H1 (cell line): ENCODE results near the gene GSG1L2. TPM values are rescaled to one million over a fixed set of nuclear protein-coding genes. Genes with fewer than 3 reads are reported as not detected.

ENCODE experiments used
- CTCF ChIA-PET: fragments of 300-600 bp; sonication (Branson Sonifier 250); formaldehyde crosslinking; loops from one replicate; lab custom pipeline; 2021; ENCODE audit not compliant: partially characterized antibody; lab: Charles Lee
- POLR2A ChIA-PET: fragments of 300-600 bp; sonication (Branson Sonifier 250); formaldehyde crosslinking; loops from one replicate; lab custom pipeline; 2021; ENCODE audit warnings: inconsistent platforms; ENCODE audit not compliant: partially characterized antibody; lab: Charles Lee
- DNase-seq, 2 experiments: peaks; one replicate each; pipeline versions ENCODE4 v3.0.0 to v3.0.0-alpha.2; 2010 to 2022; ENCODE audit warnings: low spot score in 2 of 2, low read depth in 1 of 2, mixed read lengths in 1 of 2
- FAIRE-seq: peaks from 2 replicates; lab custom pipeline; 2011; peaks lifted over from hg19 to GRCh38; lab: Jason Lieb, UNC
- H2AFZ ChIP-seq: 2 replicates; pipeline ENCODE4 v1.8.1; 2012; ENCODE audit warnings: low read length, inconsistent platforms
- H2AK5ac ChIP-seq: 2 replicates; pipeline ENCODE4 v1.6.1; 2013; ENCODE audit warnings: low read depth, low read length
- H2BK120ac ChIP-seq: replicated peaks from 2 replicates; pipeline ENCODE3; 2013; ENCODE audit warnings: low read depth, low read length, inconsistent platforms
- H2BK12ac ChIP-seq: 2 replicates; pipeline ENCODE4 v1.6.1; 2013; ENCODE audit warnings: low read depth, low read length
- H2BK15ac ChIP-seq: 2 replicates; pipeline ENCODE4 v1.6.1; 2013; ENCODE audit warnings: low read length
- H2BK20ac ChIP-seq: 2 replicates; pipeline ENCODE4 v1.6.1; 2013; ENCODE audit warnings: low read length
- H2BK5ac ChIP-seq: 2 replicates; pipeline ENCODE4 v1.6.1; 2013; ENCODE audit warnings: low read depth, low read length
- H3K14ac ChIP-seq: 2 replicates; pipeline ENCODE4 v1.6.1; 2013; ENCODE audit warnings: inconsistent platforms; ENCODE audit not compliant: insufficient read length
- H3K18ac ChIP-seq: 2 replicates; pipeline ENCODE4 v1.6.1; 2013; ENCODE audit warnings: low read length; ENCODE audit errors: extremely low read depth
- H3K23ac ChIP-seq: 2 replicates; pipeline ENCODE4 v1.6.1; 2013; ENCODE audit warnings: inconsistent platforms; ENCODE audit not compliant: insufficient read length
- H3K23me2 ChIP-seq: 2 replicates; pipeline ENCODE4 v1.6.1; 2013; ENCODE audit warnings: low read depth, low read length
- H3K27ac ChIP-seq: 2 replicates; pipeline ENCODE4 v1.6.1; 2011; ENCODE audit warnings: low read depth, low read length, inconsistent platforms
- H3K27me3 ChIP-seq, 4 experiments: replicated peaks in 1 of 4; 1 replicate in 1 of 4; 2 replicates in 3 of 4; pipeline versions ENCODE4 v1.6.1 to v1.8.1; 2011 to 2013; ENCODE audit warnings: low read length in 3 of 4, mild to moderate bottlenecking in 3 of 4, inconsistent platforms in 2 of 4, mixed read lengths in 2 of 4, moderate library complexity in 1 of 4; ENCODE audit not compliant: control insufficient read depth in 3 of 4, insufficient read depth in 3 of 4; ENCODE audit errors: extremely low read depth in 1 of 4
- H3K36me3 ChIP-seq, 4 experiments: 2 replicates each; pipeline versions ENCODE4 v1.6.1 to v1.8.1; 2011 to 2013; ENCODE audit warnings: mild to moderate bottlenecking in 4 of 4, low read length in 3 of 4, moderate library complexity in 2 of 4, control low read depth in 1 of 4, inconsistent platforms in 1 of 4; ENCODE audit not compliant: insufficient read depth in 4 of 4, control insufficient read depth in 2 of 4
- H3K4ac ChIP-seq: replicated peaks from 2 replicates; pipeline ENCODE3; 2013; ENCODE audit warnings: low read length, low read depth, mixed read lengths, inconsistent platforms; ENCODE audit not compliant: insufficient read length
- H3K4me1 ChIP-seq, 4 experiments: replicated peaks in 1 of 4; 1 replicate in 1 of 4; 2 replicates in 3 of 4; pipeline versions ENCODE4 v1.6.1 to v1.8.1; 2011 to 2013; ENCODE audit warnings: low read length in 3 of 4, inconsistent platforms in 2 of 4, mixed read lengths in 1 of 4; ENCODE audit not compliant: insufficient read depth in 4 of 4, control insufficient read depth in 3 of 4
- H3K4me2 ChIP-seq, 2 experiments: 2 replicates each; pipeline versions ENCODE4 v1.6.1 to v1.8.1; 2011 to 2013; ENCODE audit warnings: low read depth in 2 of 2, low read length in 2 of 2, control low read depth in 1 of 2, inconsistent platforms in 1 of 2, mild to moderate bottlenecking in 1 of 2; ENCODE audit not compliant: insufficient read depth in 1 of 2
- H3K4me3 ChIP-seq, 4 experiments: fragments of 200-600, 300-600 bp in 1 of 4; sonication (generic), shearing (Covaris generic), sonication (Bioruptor Twin) in 1 of 4; 2 replicates each; pipeline versions ENCODE4 v1.5.1 to v1.8.1; 2011 to 2016; ENCODE audit warnings: low read length in 4 of 4, low read depth in 3 of 4, control low read depth in 2 of 4, inconsistent platforms in 2 of 4, mild to moderate bottlenecking in 2 of 4, mixed read lengths in 1 of 4, moderate library complexity in 1 of 4; ENCODE audit not compliant: insufficient read depth in 2 of 4; ENCODE audit errors: extremely low read depth in 1 of 4
- H3K56ac ChIP-seq: replicated peaks from 2 replicates; pipeline ENCODE3; 2013; ENCODE audit warnings: low read depth, mild to moderate bottlenecking, mixed read lengths, low read length, inconsistent platforms; ENCODE audit not compliant: insufficient read length
- H3K79me1 ChIP-seq: 2 replicates; pipeline ENCODE4 v1.6.1; 2013; ENCODE audit warnings: low read depth, low read length, control low read depth
- H3K79me2 ChIP-seq, 2 experiments: 2 replicates each; pipeline versions ENCODE4 v1.6.1 to v1.8.1; 2012 to 2013; ENCODE audit warnings: low read length in 2 of 2, mild to moderate bottlenecking in 2 of 2, inconsistent platforms in 1 of 2; ENCODE audit not compliant: insufficient read depth in 2 of 2, control insufficient read depth in 1 of 2
- H3K9ac ChIP-seq, 4 experiments: replicated peaks in 1 of 4; 1 replicate in 1 of 4; 2 replicates in 3 of 4; pipeline versions ENCODE4 v1.6.1 to v1.8.1; 2011 to 2013; ENCODE audit warnings: low read depth in 3 of 4, low read length in 3 of 4, control low read depth in 2 of 4, mild to moderate bottlenecking in 2 of 4, moderate library complexity in 2 of 4, inconsistent platforms in 1 of 4; ENCODE audit errors: extremely low read depth in 1 of 4
- H3K9me3 ChIP-seq, 2 experiments: 2 replicates each; pipeline versions ENCODE4 v1.6.1 to v1.8.1; 2012 to 2013; ENCODE audit warnings: mild to moderate bottlenecking in 2 of 2, moderate library complexity in 2 of 2, control low read depth in 1 of 2, inconsistent platforms in 1 of 2, low read depth in 1 of 2, low read length in 1 of 2, mixed read lengths in 1 of 2; ENCODE audit not compliant: insufficient read depth in 2 of 2
- H4K20me1 ChIP-seq, 2 experiments: replicated peaks in 1 of 2; 2 replicates each; pipeline versions ENCODE3 to v1.8.1; 2011 to 2013; ENCODE audit warnings: inconsistent platforms in 2 of 2, low read length in 2 of 2, mild to moderate bottlenecking in 1 of 2; ENCODE audit not compliant: insufficient read depth in 2 of 2, control insufficient read depth in 1 of 2
- H4K5ac ChIP-seq: 2 replicates; pipeline ENCODE4 v1.6.1; 2013; ENCODE audit warnings: low read length, low read depth, mixed read lengths, inconsistent platforms; ENCODE audit not compliant: insufficient read length
- H4K8ac ChIP-seq: 2 replicates; pipeline ENCODE4 v1.8.0; 2013; ENCODE audit warnings: mild to moderate bottlenecking, moderate library complexity, low read length, inconsistent platforms; ENCODE audit not compliant: insufficient read depth; ENCODE audit errors: extremely low read depth
- H4K91ac ChIP-seq: replicated peaks from 2 replicates; pipeline ENCODE3; 2013; ENCODE audit warnings: low read length, mixed read lengths, inconsistent platforms; ENCODE audit not compliant: insufficient read length
- CBX8 ChIP-seq: fragments of 300-800, 300-1000 bp; sonication (generic); IDR thresholded peaks from 2 replicates; pipeline ENCODE4 v1.7.1; 2016; ENCODE audit warnings: low read depth, low read length, borderline replicate concordance
- CHD1 ChIP-seq: IDR thresholded peaks from 2 replicates; pipeline ENCODE4 v1.6.1; 2012; ENCODE audit warnings: low read depth, low read length, improper control_type of control experiment
- CREB1 ChIP-seq: IDR thresholded peaks from 2 replicates; pipeline ENCODE4 v1.6.1; 2012; ENCODE audit warnings: inconsistent platforms
- HDAC2 ChIP-seq, 2 experiments: fragments of 300-600 bp in 1 of 2; sonication (generic) in 1 of 2; IDR thresholded peaks; 2 replicates each; pipeline ENCODE4 v1.6.1; 2011 to 2012; ENCODE audit warnings: low read depth in 2 of 2, low read length in 2 of 2, mild to moderate bottlenecking in 2 of 2, moderate library complexity in 2 of 2, borderline replicate concordance in 1 of 2, inconsistent platforms in 1 of 2
- POLR2A ChIP-seq, 2 experiments: IDR thresholded peaks; 1 replicate in 1 of 2; 2 replicates in 1 of 2; pipeline ENCODE4 v1.6.1; 2011; ENCODE audit warnings: low read depth in 2 of 2, low read length in 2 of 2, mild to moderate bottlenecking in 2 of 2; ENCODE audit errors: control extremely low read depth in 1 of 2
- RAD21 ChIP-seq, 2 experiments: IDR thresholded peaks in 1 of 2; conservative IDR thresholded peaks in 1 of 2; 2 replicates each; pipeline ENCODE4 v1.6.1; 2011; ENCODE audit warnings: low read depth in 2 of 2, low read length in 2 of 2, improper control_type of control experiment in 1 of 2, inconsistent platforms in 1 of 2, mild to moderate bottlenecking in 1 of 2, moderate library complexity in 1 of 2
- RFX5 ChIP-seq: IDR thresholded peaks from 2 replicates; pipeline ENCODE4 v1.6.1; 2011; ENCODE audit warnings: low read depth, low read length, improper control_type of control experiment, borderline replicate concordance
- RNF2 ChIP-seq: fragments of 200-900, 300-1000 bp; sonication (generic); IDR thresholded peaks from 2 replicates; pipeline ENCODE4 v1.7.1; 2016; ENCODE audit warnings: borderline replicate concordance, low read depth, mild to moderate bottlenecking, antibody characterized with exemption, low read length; ENCODE audit not compliant: poor library complexity, severe bottlenecking; ENCODE audit errors: missing control alignments
- RXRA ChIP-seq: IDR thresholded peaks from 2 replicates; pipeline ENCODE4 v1.6.1; 2011; ENCODE audit warnings: low read depth, mild to moderate bottlenecking, low read length, moderate library complexity; ENCODE audit not compliant: insufficient read depth
- SP1 ChIP-seq: IDR thresholded peaks from 2 replicates; pipeline ENCODE4 v1.6.1; 2011; ENCODE audit warnings: low read depth, low read length
- SP4 ChIP-seq: IDR thresholded peaks from 2 replicates; pipeline ENCODE4 v1.6.1; 2012; ENCODE audit warnings: low read length, inconsistent platforms
- SUZ12 ChIP-seq: fragments of 200-600 bp; sonication (generic); IDR thresholded peaks from 2 replicates; pipeline ENCODE4 v1.6.1; 2012; ENCODE audit warnings: mild to moderate bottlenecking, inconsistent platforms, low read length, moderate library complexity, mixed read lengths
- WGBS, 2 experiments: shearing (Covaris generic) in 1 of 2; methylation state at CpG; one replicate each; pipeline versions ENCODE4 v1.1.6 to v1.1.7; 2013 to 2015; ENCODE audit warnings: low lambda C conversion rate in 2 of 2, mixed read lengths in 2 of 2, inconsistent platforms in 1 of 2, low coverage in 1 of 2, missing lambda C conversion rate in 1 of 2; ENCODE audit not compliant: insufficient replicate concordance in 2 of 2, insufficient coverage in 1 of 2, insufficient read length in 1 of 2; ENCODE audit errors: extremely low coverage in 1 of 2, missing lambda C conversion rate in 1 of 2; 5-methylcytosine and 5-hydroxymethylcytosine counted together
- polyA plus RNA-seq, 7 experiments: library from polyadenylated mRNA; depleted of rRNA in 3 of 7; stranded (reverse) in 5 of 7; unstranded in 2 of 7; fragments of >200 nt in 5 of 7; fragments of 200-250 nt in 2 of 7; gene quantifications; 1 replicate in 5 of 7; 2 replicates in 1 of 7; 4 replicates in 1 of 7; pipeline versions ENCODE4 v1.2.1 to v1.2.3, GENCODE V29; 2011 to 2013; ENCODE audit warnings: missing spikeins in 2 of 7, mixed read lengths in 2 of 7
- total RNA-seq: library from RNA; stranded (reverse); fragmentation: NEBNext Ultra II Directional; extraction: Animal tissue kit (Norgen Biotek cat#: 25700); gene quantifications from 2 replicates; pipeline ENCODE4 v1.2.1, GENCODE V29; 2021

The GSG1L2 gene
- total and polyA plus RNA-seq, 2 of the 8 experiments (the other 6 are each of a cell fraction or from before 2014, with no cell fraction given) = not detected

GRCh38 chr17:9828296-9829295 lies 6.7 kb upstream of the GSG1L2 start:
- Histone ChIP-seq H4K20me1 (no peaks in the 10 kb centered on the region), H2AFZ (no peak overlapping the region), H2BK20ac (no peak overlapping the region), H3K79me1 (no peaks in the 10 kb centered on the region), H3K14ac (no peak overlapping the region), H3K4me1 (peaks cover 0 to 2% (median 0%) of the 10 kb centered on the region in 4 experiments; a peak in 1 of 7 replicates), H3K23me2 (no peaks in the 10 kb centered on the region), H2BK12ac (no peak overlapping the region), H3K23ac (no peak overlapping the region), H3K27ac (no peak overlapping the region), H4K91ac (no peak overlapping the region), H3K4ac (no peak overlapping the region), H3K79me2 (no peaks in the 10 kb centered on the region), H2BK5ac (no peak overlapping the region), H2AK5ac (no peak overlapping the region), H3K4me2 (no peak overlapping the region), H3K9me3 (no peaks in the 10 kb centered on the region), H2BK15ac (no peak overlapping the region), H2BK120ac (no peak overlapping the region), H3K27me3 (no peaks in the 10 kb centered on the region), H4K5ac (no peak overlapping the region), H3K56ac (no peak overlapping the region), H3K4me3 (no peak overlapping the region), H4K8ac (no peak overlapping the region), H3K18ac (no peak overlapping the region), H3K36me3 (no peaks in the 10 kb centered on the region), H3K9ac (no peak overlapping the region)
- FAIRE-seq (no peak), DNase-seq (no peak)
- ChIA-PET CTCF (interaction anchor here (2.1 kb wide), 1 partner anchor 10 kb away, joined by 14 read pairs; no protein-coding TSS in a partner anchor), POLR2A (no interaction called here)
- WGBS, 2 experiments = 89% methylated on average over 13 of the region's 13 CpGs; no CpG with 5 or more reads in 1 of the 2 experiments
- TF ChIP-seq CBX8 = no peak
- no peak for TF ChIP-seq RAD21 (IDR thresholded peaks at IDR 0.05 in 1 of 2, conservative IDR thresholded peaks at IDR 0.05 in 1 of 2; ENCODE audit: low read depth in 2 of 2, low read length in 2 of 2)
- no peak for TF ChIP-seq POLR2A (IDR thresholded peaks at IDR 0.05; ENCODE audit: control extremely low read depth in 1 of 2, low read depth in 2 of 2, low read length in 2 of 2)
- no peak for TF ChIP-seq RNF2
- TF ChIP-seq HDAC2 (IDR thresholded peaks at IDR 0.05; ENCODE audit: borderline replicate concordance in 1 of 2, low read depth in 2 of 2, low read length in 2 of 2) = no peak
- no peak for TF ChIP-seq CREB1
- no peak for TF ChIP-seq RXRA
- TF ChIP-seq RFX5 = no peak
- no peak for TF ChIP-seq SP1
- no peak for TF ChIP-seq SP4
- TF ChIP-seq CHD1 = no peak
- no peak for TF ChIP-seq SUZ12
